IMR-90 (cell line): Measurements from ENCODE around the gene ANKRD6.

Experiments
- BHLHE40 ChIP-seq: fragments of 150-350 bp; IDR thresholded peaks from 2 replicates; pipeline ENCODE4 v1.6.1; 2016; ENCODE audit warnings: mild to moderate bottlenecking, low read depth, low read length
- CEBPB ChIP-seq: IDR thresholded peaks from 2 replicates; pipeline ENCODE4 v1.6.1; 2012; ENCODE audit warnings: low read depth, low read length, improper control_type of control experiment
- CHD1 ChIP-seq: IDR thresholded peaks from 2 replicates; pipeline ENCODE4 v1.6.1; 2012; ENCODE audit warnings: low read depth, low read length, improper control_type of control experiment
- CTCF ChIP-seq: conservative IDR thresholded peaks from 2 replicates; pipeline ENCODE4 v1.5.1; 2012; ENCODE audit warnings: mild to moderate bottlenecking, low read depth, low read length, improper control_type of control experiment
- ELK1 ChIP-seq: fragments of 150-350 bp; IDR thresholded peaks from 2 replicates; pipeline ENCODE4 v1.6.1; 2016; ENCODE audit warnings: low read depth, mild to moderate bottlenecking, low read length, moderate library complexity, borderline replicate concordance
- MAFK ChIP-seq: IDR thresholded peaks from 2 replicates; pipeline ENCODE4 v1.6.1; 2012; ENCODE audit warnings: low read depth, low read length, improper control_type of control experiment
- MAZ ChIP-seq: IDR thresholded peaks from 2 replicates; pipeline ENCODE4 v1.6.1; 2012; ENCODE audit warnings: low read depth, mild to moderate bottlenecking, low read length, improper control_type of control experiment, moderate library complexity, borderline replicate concordance
- MXI1 ChIP-seq: IDR thresholded peaks from 2 replicates; pipeline ENCODE4 v1.6.1; 2012; ENCODE audit warnings: low read depth, mild to moderate bottlenecking, low read length, moderate library complexity, borderline replicate concordance
- NFE2L2 ChIP-seq: fragments of 150-350 bp; IDR thresholded peaks from 2 replicates; pipeline ENCODE4 v1.6.1; 2016; ENCODE audit warnings: low read depth, mild to moderate bottlenecking, low read length
- POLR2A ChIP-seq: IDR thresholded peaks from 2 replicates; pipeline ENCODE4 v1.6.1; 2012; ENCODE audit warnings: mild to moderate bottlenecking, low read depth, low read length
- RAD21 ChIP-seq: IDR thresholded peaks from 2 replicates; pipeline ENCODE4 v1.6.1; 2012; ENCODE audit warnings: low read length, improper control_type of control experiment
- RFX5 ChIP-seq: IDR thresholded peaks from 2 replicates; pipeline ENCODE4 v1.8.0; 2012; ENCODE audit warnings: low read depth, mild to moderate bottlenecking, low read length, moderate library complexity
- SMC3 ChIP-seq: fragments of 150-350 bp; IDR thresholded peaks from 2 replicates; pipeline ENCODE4 v1.6.1; 2016; ENCODE audit warnings: low read depth, mild to moderate bottlenecking, antibody characterized with exemption, low read length, moderate library complexity
- USF2 ChIP-seq: fragments of 150-350 bp; IDR thresholded peaks from 2 replicates; pipeline ENCODE4 v1.6.1; 2017; ENCODE audit warnings: mild to moderate bottlenecking, antibody characterized with exemption, low read length, low read depth

GRCh38 chr6:89482126-89482525 is 49.2 kb downstream of the ANKRD6 start:
- TF ChIP-seq CTCF (no peak), BHLHE40 (no peak), USF2 (no peak), POLR2A (no peak), RAD21 (no peak), MXI1 (no peak), SMC3 (no peak), RFX5 (no peak), MAZ (no peak), MAFK (no peak), CEBPB (no peak), NFE2L2 (no peak), ELK1 (no peak), CHD1 (no peak)
